IMR-90 (cell line): Measurements from ENCODE around the gene TICAM2. TPM values are rescaled to one million over a fixed set of nuclear protein-coding genes. Genes with fewer than 3 reads are reported as not detected.

Experiments
- ATAC-seq: fragments of 200-7000 bp; cut with Tn5 transposase; 2 replicates; pipeline ENCODE4 v1.9.1; 2020; ENCODE audit warnings: low read depth, mild to moderate bottlenecking, moderate library complexity
- BruUV-seq: library from RNA; stranded (reverse); fragments of 400-500 nt; replicated peaks from 2 replicates; lab custom pipeline; 2021; lab: Mats Ljungman, UMichigan
- CTCF ChIA-PET: fragments of 300-600 bp; formaldehyde crosslinking; extraction: SDS; loops from one replicate; lab custom pipeline; 2021; ENCODE audit warnings: antibody characterized with exemption; lab: Yijun Ruan, JAX
- POLR2A ChIA-PET: fragments of 300-600 bp; sonication (Branson Sonifier 250); formaldehyde crosslinking; loops from one replicate; lab custom pipeline; 2022; ENCODE audit warnings: antibody characterized with exemption; ENCODE audit not compliant: unreplicated experiment; lab: Charles Lee
- DNase-seq: peaks from one replicate; pipeline ENCODE4 v3.0.0; 2013
- H2AFZ ChIP-seq: replicated peaks from 2 replicates; pipeline ENCODE3; 2013; ENCODE audit warnings: low read length, mild to moderate bottlenecking; ENCODE audit not compliant: poor library complexity
- H2AK5ac ChIP-seq: 2 replicates; pipeline ENCODE4 v1.6.1; 2013; ENCODE audit warnings: low read depth, low read length, inconsistent platforms
- H2AK9ac ChIP-seq: replicated peaks from 2 replicates; pipeline ENCODE3; 2013; ENCODE audit warnings: mild to moderate bottlenecking, low read depth, low read length, moderate library complexity; ENCODE audit not compliant: poor library complexity
- H2BK120ac ChIP-seq: 2 replicates; pipeline ENCODE4 v1.6.1; 2013; ENCODE audit warnings: low read depth, low read length, inconsistent platforms
- H2BK15ac ChIP-seq: 3 replicates; pipeline ENCODE4 v1.6.1; 2013; ENCODE audit warnings: low read depth, low read length, inconsistent platforms
- H2BK20ac ChIP-seq: 2 replicates; pipeline ENCODE4 v1.6.1; 2013; ENCODE audit warnings: low read depth, mild to moderate bottlenecking, inconsistent platforms, low read length, moderate library complexity
- H2BK5ac ChIP-seq: 2 replicates; pipeline ENCODE4 v1.6.1; 2013; ENCODE audit warnings: mild to moderate bottlenecking, low read depth, low read length, inconsistent platforms; ENCODE audit not compliant: poor library complexity, severe bottlenecking
- H3K14ac ChIP-seq: replicated peaks from 2 replicates; pipeline ENCODE4 v1.6.1; 2013; ENCODE audit warnings: low read depth, low read length, inconsistent platforms
- H3K18ac ChIP-seq: 2 replicates; pipeline ENCODE4 v1.6.1; 2013; ENCODE audit warnings: low read depth, low read length, control low read depth
- H3K23ac ChIP-seq: 2 replicates; pipeline ENCODE4 v1.6.1; 2013; ENCODE audit warnings: low read depth, low read length, inconsistent platforms
- H3K27ac ChIP-seq: 2 replicates; pipeline ENCODE4 v1.5.1; 2013; ENCODE audit warnings: mild to moderate bottlenecking, control low read depth, low read length; ENCODE audit not compliant: insufficient read depth
- H3K27me3 ChIP-seq: 2 replicates; pipeline ENCODE4 v1.6.1; 2013; ENCODE audit warnings: low read length; ENCODE audit not compliant: control insufficient read depth, insufficient read depth
- H3K36me3 ChIP-seq: 2 replicates; pipeline ENCODE4 v1.6.1; 2013; ENCODE audit warnings: low read length, mixed read lengths; ENCODE audit not compliant: control insufficient read depth, insufficient read depth
- H3K4ac ChIP-seq: 2 replicates; pipeline ENCODE4 v1.6.1; 2013; ENCODE audit warnings: low read depth, low read length, inconsistent platforms
- H3K4me1 ChIP-seq: 2 replicates; pipeline ENCODE4 v1.6.1; 2013; ENCODE audit warnings: low read length, mixed read lengths; ENCODE audit not compliant: control insufficient read depth, insufficient read depth
- H3K4me2 ChIP-seq: 2 replicates; pipeline ENCODE4 v1.6.1; 2013; ENCODE audit warnings: low read depth, mild to moderate bottlenecking, control low read depth, low read length, moderate library complexity
- H3K4me3 ChIP-seq: 2 replicates; pipeline ENCODE4 v1.5.1; 2013; ENCODE audit warnings: low read depth, mild to moderate bottlenecking, control low read depth, low read length, moderate library complexity; ENCODE audit not compliant: insufficient read depth
- H3K56ac ChIP-seq: 2 replicates; pipeline ENCODE4 v1.6.1; 2013; ENCODE audit warnings: low read length, inconsistent platforms; ENCODE audit not compliant: insufficient read depth; ENCODE audit errors: extremely low read depth
- H3K79me1 ChIP-seq, 2 experiments: 2 replicates each; pipeline ENCODE4 v1.6.1; 2013; ENCODE audit warnings: low read length in 2 of 2, inconsistent platforms in 1 of 2, low read depth in 1 of 2
- H3K9ac ChIP-seq: 2 replicates; pipeline ENCODE4 v1.6.1; 2013; ENCODE audit warnings: low read depth, low read length, control low read depth
- H3K9me1 ChIP-seq: 2 replicates; pipeline ENCODE4 v1.6.1; 2013; ENCODE audit warnings: low read length, inconsistent platforms; ENCODE audit not compliant: insufficient read depth
- H3K9me3 ChIP-seq: 2 replicates; pipeline ENCODE4 v1.6.1; 2013; ENCODE audit warnings: low read length; ENCODE audit not compliant: control insufficient read depth, insufficient read depth
- H4K20me1 ChIP-seq: 2 replicates; pipeline ENCODE4 v1.6.1; 2013; ENCODE audit warnings: low read length, inconsistent platforms; ENCODE audit not compliant: insufficient read depth
- H4K5ac ChIP-seq: 2 replicates; pipeline ENCODE4 v1.6.1; 2013; ENCODE audit warnings: mild to moderate bottlenecking, low read depth, low read length, control low read depth
- H4K8ac ChIP-seq, 2 experiments: 2 replicates each; pipeline ENCODE4 v1.6.1; 2013; ENCODE audit warnings: low read depth in 2 of 2, low read length in 2 of 2, control low read depth in 1 of 2, inconsistent platforms in 1 of 2
- H4K91ac ChIP-seq: 2 replicates; pipeline ENCODE4 v1.6.1; 2013; ENCODE audit warnings: low read depth, low read length, inconsistent platforms; ENCODE audit not compliant: insufficient read depth
- FOS ChIP-seq: fragments of 150-350 bp; IDR thresholded peaks from 2 replicates; pipeline ENCODE4 v1.6.1; 2016; ENCODE audit warnings: low read depth, low read length
- MAZ ChIP-seq: IDR thresholded peaks from 2 replicates; pipeline ENCODE4 v1.6.1; 2012; ENCODE audit warnings: low read depth, mild to moderate bottlenecking, low read length, improper control_type of control experiment, moderate library complexity, borderline replicate concordance
- MXI1 ChIP-seq: IDR thresholded peaks from 2 replicates; pipeline ENCODE4 v1.6.1; 2012; ENCODE audit warnings: low read depth, mild to moderate bottlenecking, low read length, moderate library complexity, borderline replicate concordance
- NFE2L2 ChIP-seq: fragments of 150-350 bp; IDR thresholded peaks from 2 replicates; pipeline ENCODE4 v1.6.1; 2016; ENCODE audit warnings: low read depth, mild to moderate bottlenecking, low read length
- WGBS, 2 experiments: methylation state at CpG; one replicate each; pipeline versions ENCODE4 v1.1.5 to v1.1.7; 2013; ENCODE audit warnings: missing lambda C conversion rate in 2 of 2; ENCODE audit not compliant: insufficient read length in 1 of 2; ENCODE audit errors: extremely low coverage in 2 of 2; 5-methylcytosine and 5-hydroxymethylcytosine counted together
- dilution Hi-C: fragments of 300-500 bp; cut with HindIII; formaldehyde crosslinking; loops from one replicate; pipeline ENCODE4 v1.14.3; 2018; ENCODE audit warnings: low sequenced_read_pairs; ENCODE audit not compliant: unreplicated experiment
- in situ Hi-C: fragments of 300-500 bp; cut with MboI; formaldehyde crosslinking; loops from 3 replicates; pipeline ENCODE4 v1.14.3; 2019; ENCODE audit warnings: low sequenced_read_pairs, inconsistent platforms, mixed read lengths
- intact Hi-C: fragments of 100-400 bp; cut with micrococcal nuclease; formaldehyde crosslinking; loops from 2 replicates; pipeline ENCODE4 v1.10.0; 2022
- polyA plus RNA-seq, 3 experiments: library from polyadenylated mRNA; depleted of rRNA; stranded (reverse); fragments of >200 nt; gene quantifications; 2 replicates each; pipeline ENCODE4 v1.2.3, GENCODE V29; 2012; ENCODE audit warnings: low replicate concordance in 1 of 3
- total RNA-seq: library from RNA; depleted of rRNA; stranded (reverse); fragments of >200 nt; gene quantifications from 2 replicates; pipeline ENCODE4 v1.2.3, GENCODE V29; 2012

Gene TICAM2
- total and polyA plus RNA-seq, 2 of the 4 experiments (the other 2 are of a cell fraction), result 2.9 to 4.3 TPM

- H3K9me1 ChIP-seq, result peaks cover 5% of the 10 kb centered on the region; the same call in 1 of the 2 replicates
- no peak overlapping the region for H2AK9ac ChIP-seq
- no peak overlapping the region for H3K56ac ChIP-seq
- no peaks in the 10 kb centered on the region for H3K36me3 ChIP-seq
- DNase-seq, result peak; percentile 87
- peak overlapping the region; percentile 33; the same call in 1 of the 2 replicates for H3K18ac ChIP-seq
- WGBS, 2 experiments, result no CpG with 5 or more reads among the region's 5 CpGs
- peaks cover 5% of the 10 kb centered on the region; the same call in 1 of the 2 replicates for H3K4me1 ChIP-seq
- H3K79me1 ChIP-seq, result peaks cover 10 to 30% of the 10 kb centered on the region in 2 experiments; a peak in 3 of 4 replicates
- H2BK20ac ChIP-seq, result peak overlapping the region; percentile 64
- BruUV-seq, result no TSS peak
- H2BK120ac ChIP-seq, result peak overlapping the region; percentile 30
- H3K9ac ChIP-seq, result no peak overlapping the region
- ATAC-seq, result peak; percentile 67
- H2AFZ ChIP-seq, result no peak overlapping the region
- peak overlapping the region; percentile 63; the same call in 1 of the 2 replicates for H4K91ac ChIP-seq
- dilution Hi-C loops (no loop called here), intact Hi-C loops (no loop called here), in situ Hi-C loops (no loop called here)
- H3K4me3 ChIP-seq, result no peak overlapping the region
- H3K27ac ChIP-seq, result no peak overlapping the region; the same call in 1 of the 2 replicates
- H4K8ac ChIP-seq, result peak overlapping the region; percentile 39 to 72; a peak in 2 of 4 replicates
- CTCF ChIA-PET, result interaction anchor here (0.6 kb wide), 1 partner anchor 309 kb away, joined by 3 read pairs; no protein-coding TSS in a partner anchor
- H4K5ac ChIP-seq, result no peak overlapping the region
- H3K14ac ChIP-seq, result peak overlapping the region; percentile 39
- H3K4me2 ChIP-seq, result no peak overlapping the region
- H3K27me3 ChIP-seq, result no peaks in the 10 kb centered on the region
- H2BK5ac ChIP-seq, result peak overlapping the region; percentile 42
- peaks cover 3% of the 10 kb centered on the region; the same call in 1 of the 2 replicates for H3K9me3 ChIP-seq
- peak overlapping the region; percentile 47 for H3K4ac ChIP-seq
- POLR2A ChIA-PET, result no interaction called here
- peak overlapping the region; percentile 74 for H2AK5ac ChIP-seq
- peak overlapping the region; percentile 88; the same call in 2 of the 3 replicates for H2BK15ac ChIP-seq
- TF ChIP-seq MAZ, result no peak
- peak; percentile 28; the same call in 1 of the 2 replicates for TF ChIP-seq FOS
- no peak for TF ChIP-seq MXI1
- TF ChIP-seq NFE2L2, result peak; percentile 30; the same call in 1 of the 2 replicates
- H3K23ac ChIP-seq, result peak overlapping the region; percentile 32; the same call in 1 of the 2 replicates
- H4K20me1 ChIP-seq, result no peaks in the 10 kb centered on the region
Measured at GRCh38 chr5:115575167-115576070, 26.9 kb downstream of the TICAM2 start.
